LNCaP clone FGC (cell line): Measurements from ENCODE around the gene SLC5A10.

Experiments used
- DNase-seq: peaks from one replicate; pipeline ENCODE4 v3.0.0-alpha.2; 2011; ENCODE audit warnings: low read depth
- H3K4me3 ChIP-seq: 2 replicates; pipeline ENCODE4 v1.5.1; 2011; ENCODE audit warnings: mild to moderate bottlenecking, low read depth, low read length, control low read depth
- TF ChIP-seq, protein P1 (sequence below): IDR thresholded peaks from 2 replicates; pipeline ENCODE4 v1.5.1; 2012; ENCODE audit warnings: mild to moderate bottlenecking; ENCODE audit not compliant: control insufficient read depth, insufficient read depth; ENCODE audit errors: extremely low read depth

Gene SLC5A10

DNA sequence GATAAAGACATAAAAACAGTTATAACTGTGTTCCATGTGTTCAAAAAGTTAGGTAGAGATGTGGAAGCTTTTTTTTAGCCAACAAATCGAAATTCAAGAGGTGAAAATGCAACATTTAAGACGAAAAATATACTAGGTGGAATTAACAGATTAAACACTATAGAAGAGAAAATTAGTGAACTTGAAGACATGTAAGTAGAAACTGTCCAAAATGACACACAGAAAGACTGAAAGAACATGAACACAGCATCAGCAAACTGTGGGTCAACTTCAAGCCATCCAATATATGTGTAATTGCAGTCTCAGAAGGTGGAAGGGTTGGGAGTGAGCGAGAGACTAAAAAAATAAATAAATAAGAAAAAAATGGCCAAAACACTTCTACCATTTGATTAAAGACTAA, 43.3 kb downstream of the SLC5A10 start:
- DNase-seq, result no peak
- no peak overlapping the region for H3K4me3 ChIP-seq
- TF ChIP-seq, protein P1, sequence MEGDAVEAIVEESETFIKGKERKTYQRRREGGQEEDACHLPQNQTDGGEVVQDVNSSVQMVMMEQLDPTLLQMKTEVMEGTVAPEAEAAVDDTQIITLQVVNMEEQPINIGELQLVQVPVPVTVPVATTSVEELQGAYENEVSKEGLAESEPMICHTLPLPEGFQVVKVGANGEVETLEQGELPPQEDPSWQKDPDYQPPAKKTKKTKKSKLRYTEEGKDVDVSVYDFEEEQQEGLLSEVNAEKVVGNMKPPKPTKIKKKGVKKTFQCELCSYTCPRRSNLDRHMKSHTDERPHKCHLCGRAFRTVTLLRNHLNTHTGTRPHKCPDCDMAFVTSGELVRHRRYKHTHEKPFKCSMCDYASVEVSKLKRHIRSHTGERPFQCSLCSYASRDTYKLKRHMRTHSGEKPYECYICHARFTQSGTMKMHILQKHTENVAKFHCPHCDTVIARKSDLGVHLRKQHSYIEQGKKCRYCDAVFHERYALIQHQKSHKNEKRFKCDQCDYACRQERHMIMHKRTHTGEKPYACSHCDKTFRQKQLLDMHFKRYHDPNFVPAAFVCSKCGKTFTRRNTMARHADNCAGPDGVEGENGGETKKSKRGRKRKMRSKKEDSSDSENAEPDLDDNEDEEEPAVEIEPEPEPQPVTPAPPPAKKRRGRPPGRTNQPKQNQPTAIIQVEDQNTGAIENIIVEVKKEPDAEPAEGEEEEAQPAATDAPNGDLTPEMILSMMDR, result no peak

DNA sequence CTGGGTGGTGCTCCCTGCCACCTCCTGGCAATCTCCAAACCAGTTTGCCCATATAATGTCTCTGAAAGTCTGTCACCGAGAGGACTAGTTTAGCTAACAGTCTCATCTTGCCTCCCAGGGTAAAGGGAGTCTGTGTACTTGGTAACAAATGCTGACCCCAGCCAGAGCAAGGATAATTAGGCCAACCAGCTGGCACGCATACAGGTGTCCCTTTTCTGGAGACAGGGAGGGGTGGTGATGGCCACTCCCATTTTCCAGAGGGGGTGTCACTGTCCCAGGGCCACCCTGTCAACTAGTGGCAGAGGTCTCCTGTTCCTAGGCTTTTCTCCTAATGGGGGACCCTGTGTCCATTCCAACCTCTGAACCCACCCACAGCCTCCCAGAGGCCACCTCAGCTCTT, 44.5 kb downstream of the SLC5A10 start:
- no peak overlapping the region for H3K4me3 ChIP-seq
- no peak for DNase-seq
- TF ChIP-seq, protein P1, result no peak

DNA sequence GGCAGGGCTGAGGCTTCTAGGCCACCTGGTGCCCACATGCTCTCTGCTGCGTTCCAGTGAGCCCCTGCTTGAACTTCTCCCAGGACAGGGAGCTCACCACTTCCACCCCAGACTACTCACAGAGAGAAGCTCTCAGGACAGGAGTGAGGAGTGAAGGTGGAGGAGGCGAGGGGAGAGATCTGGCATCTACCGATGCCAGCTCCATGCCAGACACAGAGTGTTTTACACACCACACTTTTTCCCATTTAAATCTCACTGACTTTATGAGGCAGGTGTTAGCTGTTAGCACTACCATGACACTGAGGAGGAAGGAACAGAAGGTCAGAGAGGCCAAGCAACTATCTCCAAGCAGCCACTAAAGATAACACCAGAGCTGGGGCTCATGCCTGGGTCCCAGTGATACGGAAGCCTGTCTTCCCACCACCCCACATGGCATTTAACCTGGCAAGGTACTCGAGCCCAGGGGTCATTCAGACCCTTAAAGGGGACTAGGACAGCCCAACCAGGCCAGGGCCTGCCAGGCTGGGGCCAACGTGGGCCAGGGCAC, 45.8 kb downstream of the SLC5A10 start:
- TF ChIP-seq, protein P1, result no peak
- no peak overlapping the region for H3K4me3 ChIP-seq
- no peak for DNase-seq

DNA sequence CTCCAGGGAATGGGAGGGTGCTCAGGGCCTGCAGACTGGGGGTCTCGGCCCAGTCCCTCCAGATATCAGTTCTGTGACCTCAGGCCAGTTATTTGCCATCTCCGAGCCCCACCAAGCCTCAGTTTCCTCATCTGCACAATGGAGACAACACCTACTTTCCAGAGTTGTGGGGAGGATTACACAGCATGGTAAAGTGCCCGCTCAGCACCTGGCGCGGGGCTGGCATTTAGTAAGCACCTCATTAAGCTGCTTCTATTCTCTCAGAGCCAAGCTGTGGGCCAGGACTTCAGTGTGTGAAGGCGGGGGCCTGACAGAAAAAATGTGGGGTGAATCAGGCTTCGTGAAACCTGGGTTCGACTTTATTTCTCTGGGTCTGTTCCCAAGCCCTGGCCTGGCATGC, 47.4 kb downstream of the SLC5A10 start:
- no peak for DNase-seq
- no peak overlapping the region for H3K4me3 ChIP-seq
- TF ChIP-seq, protein P1, result no peak

DNA sequence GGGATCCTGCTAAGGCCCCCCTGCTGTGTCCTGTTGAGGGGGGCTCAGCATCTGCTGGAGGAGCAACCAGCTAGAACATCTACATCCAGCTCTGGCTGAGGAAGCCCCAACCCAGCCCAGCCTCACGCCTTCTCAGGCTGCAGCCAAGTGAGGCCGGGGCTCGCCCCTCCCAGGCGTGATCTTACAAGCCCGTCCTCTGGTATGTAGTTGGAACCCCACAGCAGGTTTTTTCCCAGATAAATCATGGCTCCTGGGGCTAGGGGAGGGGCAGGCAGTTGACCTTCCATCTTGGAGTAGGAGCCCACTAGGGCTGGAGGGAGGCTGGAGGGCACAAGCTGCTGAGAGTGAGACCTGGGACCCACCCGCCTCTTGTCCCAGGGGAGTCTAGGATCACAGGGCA, 47.9 kb downstream of the SLC5A10 start:
- DNase-seq, result no peak

DNA sequence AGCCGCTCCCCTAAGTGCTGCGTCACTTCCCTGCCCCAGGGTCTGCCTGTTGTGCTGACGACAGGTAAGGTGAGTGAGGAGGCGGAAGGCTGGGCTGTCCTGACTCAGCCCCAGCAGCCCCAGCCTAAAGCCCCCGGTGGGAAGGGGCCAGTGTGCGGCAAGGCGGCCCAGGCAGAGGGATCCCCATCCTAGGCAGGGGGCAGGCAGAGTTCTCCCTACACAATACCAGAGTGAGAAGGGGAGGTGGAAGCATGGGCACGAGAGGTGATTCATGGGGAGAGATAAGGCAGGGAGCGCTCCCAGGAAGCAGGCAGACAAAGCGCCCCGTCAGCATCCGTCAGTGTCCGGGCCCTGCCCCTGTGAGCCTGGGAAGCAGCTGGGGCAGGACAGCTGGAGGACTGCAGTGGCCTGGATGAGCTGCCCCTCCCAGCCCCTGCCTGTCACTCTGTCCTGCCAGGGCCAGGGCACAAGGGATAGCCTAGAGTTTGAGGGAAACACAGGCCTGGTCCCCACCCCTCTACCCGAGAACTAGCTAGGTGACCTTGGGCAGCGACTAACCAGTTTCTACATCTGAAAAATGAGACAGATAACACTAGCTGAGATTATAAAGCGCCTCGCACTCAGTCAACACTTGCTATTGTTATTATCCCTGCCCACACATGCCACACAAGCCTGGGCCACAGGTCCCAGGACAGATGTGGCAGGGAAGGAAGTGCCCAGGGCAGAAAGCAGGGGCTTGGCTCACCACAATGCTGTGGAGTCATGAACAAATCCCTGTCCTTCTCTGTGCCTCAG, 48.8 kb downstream of the SLC5A10 start:
- TF ChIP-seq, protein P1, result no peak
- H3K4me3 ChIP-seq, result no peak overlapping the region
- no peak for DNase-seq

More for the DNA sequence above, 47.9 kb downstream of the SLC5A10 start:
- TF ChIP-seq, protein P1, result no peak
- no peak overlapping the region for H3K4me3 ChIP-seq

DNA sequence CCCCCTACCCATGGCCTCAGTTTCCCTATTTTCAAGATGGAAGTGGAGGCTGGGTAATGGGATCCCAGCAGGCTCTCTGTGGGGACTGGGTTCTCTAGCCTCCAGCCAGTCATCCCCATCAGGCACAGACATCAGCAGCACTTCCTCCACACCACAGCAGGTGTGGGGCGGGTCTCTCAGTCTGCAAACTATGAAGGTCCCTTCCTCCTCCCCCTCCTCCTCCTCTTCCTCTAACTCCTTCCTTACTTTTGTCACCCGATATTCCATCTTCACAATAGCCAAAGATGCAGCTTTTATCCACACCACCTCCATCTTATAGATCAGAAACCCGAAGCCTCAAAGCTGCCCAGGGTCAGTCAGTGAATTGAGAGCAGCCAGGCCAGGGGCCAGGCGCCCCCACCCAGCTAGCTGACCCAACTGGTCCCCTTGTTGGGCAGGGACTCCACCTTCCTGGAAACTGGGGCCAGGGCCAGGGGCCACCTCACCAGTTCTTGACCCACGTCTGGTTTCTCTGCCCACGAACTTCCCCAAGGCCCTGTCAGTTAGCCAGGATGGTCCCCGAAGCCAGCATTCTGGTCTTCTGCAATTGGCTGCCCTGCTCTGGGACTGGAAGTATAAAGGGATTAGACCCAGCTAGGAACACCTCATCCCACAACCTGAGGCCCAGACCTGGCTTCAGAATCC, 50.1 kb downstream of the SLC5A10 start:
- TF ChIP-seq, protein P1, result no peak
- no peak for DNase-seq
- no peak overlapping the region for H3K4me3 ChIP-seq
